Gastrocnemius medialis (tissue), 4 donors: ENCODE results near the gene COQ8B. TPM values are rescaled to one million over a fixed set of nuclear protein-coding genes. Genes with fewer than 3 reads are reported as not detected.
A peak's percentile ranks its signal among the peaks of the same experiment; 100 is the strongest.

Experiments used
- ATAC-seq, 2 donors: fragments of 150-250 bp; one replicate each; pipeline ENCODE4 v1.9.1; 2016
- DNase-seq, 2 donors: peaks; one replicate each; pipeline ENCODE4 v3.0.0-alpha.2; 2019
- H3K27ac ChIP-seq, 4 donors: fragments of 200-600 bp; sonication (generic); 1 replicate in 1 of 4; 2 replicates in 3 of 4; pipeline ENCODE4 v1.5.1; 2016 to 2018; ENCODE audit warnings: mild to moderate bottlenecking in 2 of 4, moderate library complexity in 1 of 4
- H3K27me3 ChIP-seq, 3 donors: fragments of 200-600 bp; sonication (generic) in 2 of 3; 1 replicate in 1 of 3; 2 replicates in 2 of 3; pipeline versions ENCODE4 v1.5.1 to v1.6.0; 2016 to 2019; ENCODE audit warnings: mild to moderate bottlenecking in 1 of 3, moderate library complexity in 1 of 3
- H3K36me3 ChIP-seq, 2 donors: fragments of 200-600 bp; sonication (generic) in 1 of 2; one replicate each; pipeline ENCODE4 v1.5.1; 2017 to 2018
- H3K4me1 ChIP-seq, 2 donors: fragments of 200-600 bp; sonication (generic) in 1 of 2; one replicate each; pipeline ENCODE4 v1.5.1; 2016 to 2017; ENCODE audit warnings: mild to moderate bottlenecking in 2 of 2
- H3K4me3 ChIP-seq, 4 donors: fragments of 200-600 bp; sonication (generic) in 3 of 4; 1 replicate in 1 of 4; 2 replicates in 3 of 4; pipeline ENCODE4 v1.5.1; 2016 to 2019; ENCODE audit warnings: mild to moderate bottlenecking in 2 of 4
- H3K9me3 ChIP-seq, 3 donors: fragments of 200-600 bp; sonication (generic) in 2 of 3; 1 replicate in 1 of 3; 2 replicates in 2 of 3; pipeline ENCODE4 v1.5.1; 2016 to 2019
- POLR2A ChIP-seq, 2 donors: fragments of 450-650 bp; IDR thresholded peaks; one replicate each; pipeline ENCODE4 v1.6.1; 2017; ENCODE audit warnings: antibody characterized with exemption in 2 of 2, mild to moderate bottlenecking in 2 of 2, moderate library complexity in 2 of 2
- in situ Hi-C, 4 donors: fragments of 200-750 bp; cut with MboI; loops; one replicate each; pipeline versions ENCODE4 v1.15.0 to v1.8.0; 2017; ENCODE audit warnings: low sequenced_read_pairs in 4 of 4
- intact Hi-C: fragments of 100-400 bp; cut with DNase I; formaldehyde crosslinking; loops from one replicate; pipeline ENCODE4 v1.15.1; 2023; ENCODE audit warnings: low total_unique reads
- total RNA-seq, 4 donors: library from RNA; depleted of rRNA; stranded (reverse); fragments of >200 nt; gene quantifications; one replicate each; pipeline versions ENCODE4 v1.1.0 to v1.2.3, GENCODE V29; 2016
- TF ChIP-seq, protein P1 (sequence below), 5 experiments: fragments of 450-650 bp in 3 of 5; fragments of 200-600 bp in 2 of 5; sonication (generic) in 2 of 5; IDR thresholded peaks in 4 of 5; conservative IDR thresholded peaks in 1 of 5; 1 replicate in 4 of 5; 2 replicates in 1 of 5; pipeline ENCODE4 v1.5.1; 2016 to 2019; ENCODE audit warnings: antibody characterized with exemption in 5 of 5, mild to moderate bottlenecking in 3 of 5, moderate library complexity in 3 of 5

COQ8B gene
- total RNA-seq, 4 donors from 2014 or later, result 14.9 to 30.7 (median 20.2) TPM

DNA sequence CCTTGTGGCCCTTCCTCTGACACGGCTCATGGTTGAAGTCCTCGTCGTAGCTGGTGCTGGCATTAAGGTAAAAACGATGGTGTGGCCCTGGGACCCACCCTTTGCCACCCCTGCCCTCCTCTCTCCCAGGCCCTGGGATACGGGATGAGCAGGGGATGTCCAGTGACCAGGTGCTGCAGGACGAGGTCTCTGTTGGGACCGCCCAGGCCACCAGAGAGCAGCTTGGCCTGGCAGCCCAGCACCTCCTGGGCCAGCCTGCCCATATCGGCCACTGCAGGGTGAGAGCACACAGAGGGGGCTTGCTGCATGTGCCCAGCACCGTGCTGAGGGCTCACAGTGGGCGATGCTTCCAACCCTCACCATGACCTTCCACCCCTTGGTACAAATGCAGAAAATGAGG is 27.2 kb upstream of the COQ8B start:
- intact Hi-C loops, result no loop called here
- DNase-seq (no peak), ATAC-seq (no peak)
- no peak overlapping the region for H3K27ac ChIP-seq
- peaks cover 0 to 11% of the 10 kb centered on the region in 2 donors for H3K36me3 ChIP-seq
- no peak for TF ChIP-seq POLR2A (IDR thresholded peaks at IDR 0.05)
- TF ChIP-seq, protein P1, sequence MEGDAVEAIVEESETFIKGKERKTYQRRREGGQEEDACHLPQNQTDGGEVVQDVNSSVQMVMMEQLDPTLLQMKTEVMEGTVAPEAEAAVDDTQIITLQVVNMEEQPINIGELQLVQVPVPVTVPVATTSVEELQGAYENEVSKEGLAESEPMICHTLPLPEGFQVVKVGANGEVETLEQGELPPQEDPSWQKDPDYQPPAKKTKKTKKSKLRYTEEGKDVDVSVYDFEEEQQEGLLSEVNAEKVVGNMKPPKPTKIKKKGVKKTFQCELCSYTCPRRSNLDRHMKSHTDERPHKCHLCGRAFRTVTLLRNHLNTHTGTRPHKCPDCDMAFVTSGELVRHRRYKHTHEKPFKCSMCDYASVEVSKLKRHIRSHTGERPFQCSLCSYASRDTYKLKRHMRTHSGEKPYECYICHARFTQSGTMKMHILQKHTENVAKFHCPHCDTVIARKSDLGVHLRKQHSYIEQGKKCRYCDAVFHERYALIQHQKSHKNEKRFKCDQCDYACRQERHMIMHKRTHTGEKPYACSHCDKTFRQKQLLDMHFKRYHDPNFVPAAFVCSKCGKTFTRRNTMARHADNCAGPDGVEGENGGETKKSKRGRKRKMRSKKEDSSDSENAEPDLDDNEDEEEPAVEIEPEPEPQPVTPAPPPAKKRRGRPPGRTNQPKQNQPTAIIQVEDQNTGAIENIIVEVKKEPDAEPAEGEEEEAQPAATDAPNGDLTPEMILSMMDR (IDR thresholded peaks at IDR 0.05 in 4 of 5, conservative IDR thresholded peaks at IDR 0.05 in 1 of 5), result no peak
- H3K4me3 ChIP-seq, result no peak overlapping the region
- H3K4me1 ChIP-seq, result peaks cover 17 to 19% of the 10 kb centered on the region in 2 donors
- H3K9me3 ChIP-seq, result no peaks in the 10 kb centered on the region
- no peaks in the 10 kb centered on the region for H3K27me3 ChIP-seq
- in situ Hi-C loops, result no loop called here

DNA sequence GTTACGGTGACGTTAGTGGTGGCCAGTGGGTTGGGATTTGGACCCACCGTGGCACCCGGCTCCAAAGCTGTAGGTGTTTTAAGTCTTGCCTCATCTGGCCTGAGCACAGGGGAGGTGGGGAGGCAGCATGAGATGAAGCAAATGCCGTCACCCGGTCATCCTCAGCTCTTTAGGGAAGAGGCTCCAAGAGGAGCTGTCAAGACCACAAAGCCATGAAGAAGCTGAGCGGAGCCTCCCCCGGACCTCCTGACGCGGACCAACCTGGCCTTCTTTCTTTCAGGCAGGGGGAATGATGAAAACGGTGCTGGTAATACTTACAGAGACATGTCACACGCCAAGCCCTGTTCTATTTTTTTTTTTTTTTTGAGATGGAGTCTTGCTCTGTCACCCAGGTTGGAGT is 26.2 kb upstream of the COQ8B start:
- Histone ChIP-seq H3K4me1 (peaks cover 11 to 15% of the 10 kb centered on the region in 2 donors), H3K27ac (peak overlapping the region in 1 of 4 donors; percentile 18), H3K9me3 (no peaks in the 10 kb centered on the region), H3K36me3 (peaks cover 0 to 22% of the 10 kb centered on the region in 2 donors), H3K27me3 (no peaks in the 10 kb centered on the region), H3K4me3 (no peak overlapping the region)
- DNase-seq (no peak), ATAC-seq (no peak)
- no peak for TF ChIP-seq POLR2A (IDR thresholded peaks at IDR 0.05)
- TF ChIP-seq, protein P1 (IDR thresholded peaks at IDR 0.05 in 4 of 5, conservative IDR thresholded peaks at IDR 0.05 in 1 of 5), result no peak
- intact Hi-C loops (no loop called here), in situ Hi-C loops (no loop called here)

DNA sequence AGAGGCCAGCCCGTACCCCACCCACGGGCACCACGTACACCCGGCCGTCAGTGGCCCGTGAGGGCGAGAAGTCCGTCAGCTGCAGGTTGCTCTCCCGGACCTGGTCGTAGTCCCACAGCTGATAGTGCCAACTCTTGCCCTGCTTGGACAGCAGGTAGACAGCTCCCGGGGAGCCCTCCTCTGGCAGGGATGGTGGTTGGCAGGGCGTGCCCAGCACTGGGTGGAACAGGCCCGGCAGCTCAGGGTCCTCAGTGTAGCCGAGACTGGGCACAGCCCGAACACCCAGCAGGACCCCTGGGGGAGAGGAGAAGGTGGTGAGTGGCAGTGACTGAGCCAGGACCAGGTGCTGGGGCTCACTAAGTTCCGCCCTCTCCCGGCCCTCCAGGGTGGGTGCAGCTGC is 25.8 kb upstream of the COQ8B start:
- DNase-seq (no peak), ATAC-seq (no peak)
- intact Hi-C loops (no loop called here), in situ Hi-C loops (no loop called here)
- TF ChIP-seq POLR2A (IDR thresholded peaks at IDR 0.05), result no peak
- TF ChIP-seq, protein P1 (IDR thresholded peaks at IDR 0.05 in 4 of 5, conservative IDR thresholded peaks at IDR 0.05 in 1 of 5), result no peak
- H3K27ac ChIP-seq, result peak overlapping the region in 2 of 4 donors; percentile 12 to 18
- H3K4me1 ChIP-seq, result peaks cover 11 to 15% of the 10 kb centered on the region in 2 donors
- H3K4me3 ChIP-seq, result no peak overlapping the region
- peaks cover 0 to 26% of the 10 kb centered on the region in 2 donors for H3K36me3 ChIP-seq
- no peaks in the 10 kb centered on the region for H3K27me3 ChIP-seq
- H3K9me3 ChIP-seq, result no peaks in the 10 kb centered on the region

DNA sequence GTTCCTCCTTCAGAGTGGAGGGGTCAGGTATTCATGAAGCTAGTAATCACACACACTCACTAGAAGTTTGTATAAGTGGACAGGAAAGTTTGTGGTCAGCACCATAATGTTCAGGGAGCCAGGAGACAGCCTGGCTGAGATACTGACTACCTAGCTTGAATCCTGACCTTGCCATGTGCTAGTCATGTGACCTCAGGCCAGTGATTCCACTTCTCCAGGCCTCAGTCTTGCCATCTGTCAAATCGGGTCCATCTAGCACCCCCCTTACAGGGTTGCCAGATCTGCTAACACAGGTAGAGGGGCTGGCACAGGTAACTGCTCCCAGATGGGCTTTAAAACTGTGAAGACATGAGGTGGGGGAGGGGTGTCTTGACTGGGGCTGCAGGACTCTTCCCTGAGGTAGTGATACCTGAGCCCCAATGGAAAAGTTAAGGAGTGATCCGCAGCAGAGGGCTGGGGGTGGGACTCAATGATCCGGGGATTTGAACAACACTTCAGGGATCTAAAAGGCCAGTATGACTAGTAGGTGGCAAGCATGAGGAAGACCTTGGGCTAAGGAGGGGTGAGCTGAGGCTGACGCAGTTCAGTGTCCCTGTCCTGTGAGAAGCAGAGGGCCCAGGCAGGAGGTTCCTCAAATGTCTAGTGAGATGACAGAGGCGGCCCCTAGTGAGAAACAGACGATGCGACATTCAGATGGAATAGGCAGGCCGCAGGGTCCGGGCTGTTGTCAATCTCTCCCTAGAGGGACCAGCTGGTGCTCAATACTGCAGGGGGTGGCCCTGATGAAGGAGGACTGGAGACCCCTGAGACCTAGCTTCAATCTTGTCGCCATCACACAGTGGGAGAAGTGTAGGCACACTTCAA is 25.1 kb upstream of the COQ8B start:
- in situ Hi-C loops, result no loop called here
- peak overlapping the region; percentile 53 to 76 (median 66) for H3K27ac ChIP-seq

More for the DNA sequence above, 25.1 kb upstream of the COQ8B start:
- Histone ChIP-seq H3K36me3 (peaks cover 0 to 33% of the 10 kb centered on the region in 2 donors), H3K27me3 (no peaks in the 10 kb centered on the region), H3K9me3 (no peaks in the 10 kb centered on the region), H3K4me3 (no peak overlapping the region), H3K4me1 (peaks cover 11 to 15% of the 10 kb centered on the region in 2 donors)
- ATAC-seq, result no peak
- TF ChIP-seq, protein P1 (IDR thresholded peaks at IDR 0.05 in 4 of 5, conservative IDR thresholded peaks at IDR 0.05 in 1 of 5), result no peak
- no peak for DNase-seq
- intact Hi-C loops, result no loop called here
